Endometrial microvascular endothelial cells (primary cell): Measurements from ENCODE around the gene TMEM263. TPM values are rescaled to one million over a fixed set of nuclear protein-coding genes. Genes with fewer than 3 reads are reported as not detected.

Experiments used
- in situ Hi-C: cut with HindIII; loops from 2 replicates; pipeline ENCODE4 v1.10.0; 2017; ENCODE audit warnings: low sequenced_read_pairs, low pct_unique_long_range_greater_than_20kb; ENCODE audit errors: inconsistent ontology term
- total RNA-seq: library from RNA; depleted of rRNA; stranded (reverse); fragments of >200 nt; gene quantifications from one replicate; pipeline ENCODE4 v1.2.3, GENCODE V29; 2015; ENCODE audit errors: inconsistent ontology term

Gene TMEM263
- 57.8 TPM for total RNA-seq

DNA sequence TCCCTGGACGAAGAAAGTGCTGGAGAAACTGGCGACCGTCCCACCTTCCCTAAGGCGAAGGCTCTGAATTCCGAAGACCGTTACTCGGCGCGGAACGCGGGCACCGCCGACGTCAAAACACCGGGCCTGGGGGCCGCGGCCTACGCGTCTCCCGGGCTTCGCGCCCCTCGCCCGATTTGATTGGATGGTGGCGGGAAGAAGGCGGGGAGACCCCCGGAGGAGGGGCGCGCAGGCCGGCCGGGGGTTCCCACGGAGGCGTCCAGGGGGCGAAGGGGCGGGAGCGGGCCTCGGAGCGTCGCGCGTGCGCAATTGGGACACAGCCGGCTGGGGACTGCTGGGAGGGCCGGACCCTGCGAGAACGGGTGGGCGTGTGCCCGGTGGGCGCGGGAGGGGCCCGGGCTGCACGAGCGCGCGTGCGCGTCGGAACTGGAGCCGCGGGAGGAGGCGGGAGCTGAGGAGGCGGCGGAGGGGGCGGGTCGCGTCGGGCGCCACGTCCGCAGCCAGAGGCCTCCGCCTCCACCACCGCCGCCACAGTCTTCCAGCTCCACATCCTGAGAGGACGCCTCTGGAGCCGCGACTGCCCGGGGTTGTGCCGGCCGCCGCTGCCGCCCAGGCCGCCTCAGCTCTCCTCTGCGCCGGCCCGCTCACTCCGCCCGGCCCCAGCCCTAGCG lies at the start of gene TMEM263:
TSS of gene TMEM263 (plus strand) at position 531 of the 671 bp plus-strand sequence. CDS start 11,210 bp downstream, outside the sequence.
- in situ Hi-C loops = no loop called here

DNA sequence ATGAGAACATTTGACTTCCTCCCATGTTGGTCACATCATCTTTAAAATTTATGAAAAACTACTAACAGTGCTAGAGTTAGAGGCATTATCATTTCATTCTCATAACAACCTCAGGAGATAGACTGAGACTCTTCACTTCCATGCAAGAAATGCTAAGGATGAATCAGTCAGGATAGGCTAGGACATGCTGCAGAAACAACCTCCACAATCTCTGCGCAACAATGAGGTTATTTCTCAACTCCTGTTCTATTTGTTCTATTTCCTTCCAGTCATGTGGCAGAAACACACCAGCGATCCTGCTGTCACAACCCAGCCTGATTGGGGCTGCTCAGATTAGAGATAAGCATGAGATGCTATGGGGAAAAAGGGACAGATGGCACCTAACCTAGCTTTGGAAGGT lies 49.0 kb upstream of the TMEM263 start:
- in situ Hi-C loops = loop anchor here (25.0 kb wide), 1 partner anchor 519 kb away; no protein-coding TSS in a partner anchor

DNA sequence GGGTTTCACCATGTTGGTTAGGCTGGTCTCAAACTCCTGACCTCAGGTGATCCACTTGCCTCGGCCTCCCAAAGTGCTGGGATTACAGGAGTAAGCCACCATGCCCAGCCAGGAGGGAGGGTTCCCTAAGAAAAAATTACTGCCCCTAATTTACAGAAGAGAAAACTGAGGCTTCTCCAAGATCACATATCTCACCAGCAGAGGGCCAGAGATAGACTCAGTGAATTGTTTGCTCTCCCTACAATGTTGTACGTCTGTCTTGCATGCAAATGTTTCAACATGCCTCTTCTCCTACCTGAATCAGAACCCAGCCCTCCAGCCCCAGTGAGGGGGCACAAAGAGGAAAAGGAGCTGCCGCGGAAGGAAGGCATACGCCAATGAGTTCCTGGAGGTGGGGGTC lies 48.3 kb upstream of the TMEM263 start:
- in situ Hi-C loops = loop anchor here (25.0 kb wide), 1 partner anchor 520 kb away; no protein-coding TSS in a partner anchor

DNA sequence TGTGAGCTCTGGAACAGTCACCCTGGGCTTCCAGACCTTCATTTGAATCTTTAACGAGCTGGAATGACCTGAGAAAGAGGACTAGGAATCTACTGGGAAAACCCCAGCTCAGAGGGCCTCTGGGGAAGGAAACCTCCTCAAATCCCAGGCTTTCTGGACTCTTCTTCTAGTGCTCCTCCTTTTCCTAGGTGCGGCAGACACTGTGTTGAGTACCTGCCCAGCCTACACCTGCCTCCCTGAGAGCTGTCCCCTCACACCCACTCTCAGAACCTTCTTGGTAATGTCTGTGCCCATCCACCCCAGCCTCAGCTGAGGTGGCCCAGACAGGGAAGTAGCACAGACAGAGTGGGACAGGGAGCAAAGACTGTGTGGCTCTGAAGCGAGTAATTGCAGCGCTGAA lies 47.9 kb upstream of the TMEM263 start:
- in situ Hi-C loops = loop anchor here (25.0 kb wide), 1 partner anchor 521 kb away; no protein-coding TSS in a partner anchor

DNA sequence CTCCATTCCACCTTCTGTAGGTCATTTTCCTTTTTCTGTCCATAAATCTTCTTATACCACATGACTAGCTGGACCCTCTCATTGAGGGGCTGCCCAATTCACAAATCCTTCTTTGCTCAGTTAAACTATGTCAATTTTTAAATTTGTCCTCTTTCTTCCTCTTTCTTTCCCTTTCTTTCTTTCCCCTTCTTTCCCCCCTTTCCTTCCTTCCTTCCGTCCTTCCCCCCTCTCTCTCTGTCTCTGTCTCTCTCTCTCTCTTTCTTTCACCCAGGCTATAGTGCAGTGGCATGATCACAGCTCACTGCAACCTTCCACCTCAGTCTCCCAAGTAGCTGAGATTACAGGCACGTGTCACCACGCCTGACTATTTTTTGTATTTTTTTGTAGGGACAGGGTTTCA lies 47.1 kb upstream of the TMEM263 start:
- in situ Hi-C loops = loop anchor here (25.0 kb wide), 1 partner anchor 521 kb away; no protein-coding TSS in a partner anchor

DNA sequence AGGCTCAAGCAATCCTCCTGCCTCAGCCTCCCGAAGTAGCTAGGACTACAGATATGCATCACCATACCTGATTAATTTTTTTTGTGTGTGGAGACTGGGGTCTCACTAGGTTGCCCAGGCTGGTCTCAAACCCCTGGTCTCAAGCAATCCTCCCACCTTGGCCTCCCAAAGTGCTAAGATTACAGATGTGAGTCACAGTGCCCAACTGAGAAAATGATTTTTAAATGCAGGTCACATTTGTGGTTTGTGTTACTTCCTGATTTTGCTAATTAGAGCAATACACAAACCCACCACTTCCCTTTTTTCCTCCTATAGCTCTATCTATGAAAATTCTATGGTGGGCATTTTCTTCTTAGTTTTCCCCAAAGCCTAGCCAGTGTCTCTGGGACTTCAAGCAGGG lies 45.5 kb upstream of the TMEM263 start:
- in situ Hi-C loops = loop anchor here (25.0 kb wide), 1 partner anchor 523 kb away; no protein-coding TSS in a partner anchor

DNA sequence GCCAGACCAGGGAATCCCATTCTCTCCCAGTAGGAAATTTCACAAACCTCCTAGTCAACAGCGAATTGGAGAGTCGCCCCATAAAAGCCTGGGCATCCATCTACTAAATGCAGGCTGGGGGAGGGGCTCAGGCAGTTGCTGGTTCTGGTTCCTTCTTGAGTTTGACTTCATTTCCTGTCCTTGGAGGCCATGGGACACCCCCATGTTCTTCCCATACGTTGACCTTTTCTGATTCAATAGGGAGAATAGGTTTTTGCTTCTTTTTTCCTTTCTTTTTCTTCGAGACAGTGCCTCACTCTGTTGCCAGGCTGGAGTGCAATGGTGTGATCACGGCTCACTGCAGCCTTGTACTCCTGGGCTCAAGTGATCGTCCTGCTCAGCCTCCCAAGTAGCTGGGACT lies 44.1 kb upstream of the TMEM263 start:
- in situ Hi-C loops = loop anchor here (25.0 kb wide), 1 partner anchor 524 kb away; no protein-coding TSS in a partner anchor

DNA sequence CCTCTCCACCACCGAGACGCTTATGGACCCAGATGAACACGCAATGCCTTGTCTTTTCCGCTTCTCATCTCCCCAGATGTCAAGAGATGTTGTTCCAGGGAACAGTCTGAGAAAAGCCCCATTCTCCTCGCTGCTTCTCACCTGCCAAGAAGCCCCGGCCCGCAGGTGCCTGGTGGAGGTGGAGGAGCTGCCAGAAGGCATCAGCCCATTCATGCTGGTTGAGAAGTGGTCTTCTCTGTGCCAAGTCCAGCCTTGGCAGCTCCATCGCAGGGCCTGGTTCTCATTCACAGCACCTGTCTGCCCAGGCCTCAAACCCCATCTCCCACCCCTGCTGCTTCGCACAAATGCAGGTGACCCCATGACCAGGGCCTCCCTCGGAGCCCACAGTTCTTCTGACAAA lies 42.3 kb upstream of the TMEM263 start:
- in situ Hi-C loops = loop anchor here (25.0 kb wide), 1 partner anchor 526 kb away; no protein-coding TSS in a partner anchor

DNA sequence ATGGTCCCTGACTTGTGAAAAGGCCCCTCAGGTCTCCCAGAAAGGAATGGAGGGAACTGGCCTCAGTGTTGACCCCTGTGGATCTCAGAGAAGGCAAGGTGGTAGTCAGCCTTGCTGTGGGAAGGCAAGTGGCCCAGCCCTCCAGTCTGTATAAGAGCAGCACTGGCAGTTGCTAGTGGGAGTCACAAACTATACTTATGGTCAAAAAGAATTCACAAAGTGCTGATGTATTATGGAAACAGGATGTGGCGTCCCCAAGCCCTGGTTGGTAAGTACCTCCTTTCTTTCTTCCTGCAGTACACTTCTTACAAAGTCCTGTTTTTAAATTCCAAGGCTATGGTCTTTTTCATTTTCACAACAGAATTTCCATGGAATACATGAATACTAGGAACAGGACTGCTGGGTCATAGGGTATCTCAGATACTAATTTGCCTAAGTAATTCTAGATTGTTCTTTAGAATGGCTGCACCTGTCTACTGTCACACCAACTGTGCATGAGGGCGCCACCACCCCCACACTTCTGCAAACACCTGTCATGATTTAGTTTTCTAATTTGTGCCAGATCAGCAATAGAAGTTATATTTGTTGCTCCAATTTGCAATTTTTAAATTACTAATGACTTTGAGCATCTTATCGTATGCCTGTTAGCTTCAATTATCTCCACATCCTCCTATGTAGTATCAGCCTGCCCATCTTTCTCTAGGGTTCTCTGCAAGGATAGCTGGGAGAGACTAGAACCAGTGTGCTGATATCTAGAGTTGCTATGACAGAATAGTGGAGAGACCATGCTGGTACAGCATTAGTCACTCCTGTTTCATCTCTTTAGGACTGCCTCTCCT lies 40.7 kb upstream of the TMEM263 start:
- in situ Hi-C loops = loop anchor here (25.0 kb wide), 1 partner anchor 528 kb away; no protein-coding TSS in a partner anchor

DNA sequence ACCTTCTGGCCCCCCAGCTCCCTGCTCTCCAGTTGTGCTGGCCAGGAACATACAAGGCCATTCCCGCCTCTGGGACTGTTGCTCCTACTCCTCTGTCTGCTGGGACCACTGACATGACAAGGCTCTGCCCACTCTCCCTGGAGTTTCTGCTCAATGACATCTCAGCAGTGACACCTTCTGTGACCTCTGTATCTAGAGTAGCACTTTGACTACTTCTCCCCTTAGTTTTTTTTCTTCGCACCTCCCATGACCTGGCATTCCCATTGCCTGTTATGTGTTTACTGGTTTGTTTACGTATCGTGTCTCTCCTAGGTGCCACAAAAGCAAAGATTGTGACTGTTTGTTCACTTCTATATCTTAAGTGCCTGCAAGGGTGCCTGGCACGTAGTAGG lies 40.1 kb upstream of the TMEM263 start:
- in situ Hi-C loops = loop anchor here (25.0 kb wide), 1 partner anchor 528 kb away; no protein-coding TSS in a partner anchor

DNA sequence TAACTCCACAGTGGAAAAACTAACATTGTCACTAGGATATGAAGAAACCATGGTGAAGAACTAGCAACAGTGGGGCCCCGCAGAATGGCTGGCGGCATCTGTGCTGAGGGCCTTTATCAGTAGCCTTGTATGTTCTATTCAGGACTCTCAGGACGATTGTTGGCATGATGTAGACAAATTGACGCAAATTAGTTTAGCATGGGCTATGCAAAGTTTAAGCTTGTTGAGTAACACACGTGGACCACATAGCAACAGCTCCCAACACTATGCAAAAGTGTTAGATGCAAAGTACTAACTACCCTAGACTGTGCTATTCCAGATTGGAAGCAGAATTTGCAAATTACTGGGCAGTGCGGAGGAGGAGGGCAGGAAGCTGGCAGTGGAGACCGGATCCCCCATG lies 38.2 kb upstream of the TMEM263 start:
- in situ Hi-C loops = loop anchor here (25.0 kb wide), 1 partner anchor 530 kb away; no protein-coding TSS in a partner anchor

DNA sequence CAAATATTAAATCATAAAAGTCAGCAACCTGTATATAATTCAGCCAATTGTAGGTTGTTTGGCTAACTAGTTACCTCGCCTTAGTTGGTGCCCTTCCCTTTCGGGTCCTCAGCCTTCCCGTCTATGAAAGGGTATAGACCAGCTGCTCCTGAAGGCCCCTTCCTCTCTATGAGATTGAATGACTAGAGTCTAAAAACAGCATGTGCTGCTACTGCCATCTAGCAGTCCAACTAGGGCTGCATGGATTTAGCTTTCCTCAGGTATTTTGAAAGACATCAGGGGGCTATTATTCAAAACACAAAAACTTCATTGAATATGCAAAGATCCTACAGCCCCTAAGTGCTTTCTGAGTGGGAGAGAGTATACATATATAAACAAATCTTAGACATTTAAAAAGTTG lies 37.0 kb upstream of the TMEM263 start:
- in situ Hi-C loops = loop anchor here (25.0 kb wide), 1 partner anchor 531 kb away; no protein-coding TSS in a partner anchor

DNA sequence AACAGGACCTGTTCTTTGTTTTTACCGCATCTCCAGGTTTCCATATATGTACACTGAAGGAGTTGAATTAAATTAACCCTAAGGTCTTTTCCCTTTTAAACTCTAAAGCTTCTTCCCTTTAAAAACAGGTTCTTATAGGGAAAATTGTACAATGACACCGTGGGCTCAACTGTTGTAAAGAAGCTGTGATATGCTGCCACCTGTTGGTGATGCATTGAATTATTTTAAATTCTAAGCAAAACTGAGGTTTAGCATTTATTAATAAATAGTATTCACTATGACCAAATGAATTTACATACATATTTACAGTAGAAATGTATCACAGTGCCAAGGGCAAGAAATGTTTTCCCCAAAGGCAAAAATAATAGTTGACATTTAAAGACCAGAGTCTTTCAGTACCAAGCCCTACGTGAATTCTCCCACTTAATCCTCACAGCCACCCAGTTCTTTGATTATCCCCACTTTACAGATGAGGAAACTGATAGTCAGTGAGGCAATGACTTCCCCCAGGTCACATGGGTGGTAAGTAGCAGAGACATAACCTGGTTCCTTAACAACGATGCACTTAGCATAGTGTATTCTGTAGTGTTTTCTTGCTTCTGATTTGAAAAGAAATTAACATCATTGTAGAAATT lies 35.7 kb upstream of the TMEM263 start:
- in situ Hi-C loops = loop anchor here (25.0 kb wide), 1 partner anchor 533 kb away; no protein-coding TSS in a partner anchor

DNA sequence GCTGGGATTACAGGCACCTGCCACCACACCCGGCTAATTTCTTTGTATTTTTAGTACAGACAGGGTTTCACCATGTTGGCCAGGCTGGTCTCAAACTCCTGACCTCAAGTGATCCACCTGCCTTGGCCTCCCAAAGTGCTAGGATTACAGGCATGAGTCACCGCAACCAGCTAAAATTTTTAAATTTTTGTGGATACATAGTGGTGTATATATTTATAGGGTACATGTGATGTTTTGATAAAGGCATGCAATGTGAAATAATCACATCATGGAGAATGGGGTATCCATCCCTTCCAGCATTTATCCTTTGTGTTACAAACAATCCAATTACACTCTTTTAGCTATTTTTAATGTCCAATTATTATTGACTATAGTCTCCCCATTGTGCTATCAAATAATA lies 33.7 kb upstream of the TMEM263 start:
- in situ Hi-C loops = loop anchor here (25.0 kb wide), 1 partner anchor 535 kb away; no protein-coding TSS in a partner anchor

DNA sequence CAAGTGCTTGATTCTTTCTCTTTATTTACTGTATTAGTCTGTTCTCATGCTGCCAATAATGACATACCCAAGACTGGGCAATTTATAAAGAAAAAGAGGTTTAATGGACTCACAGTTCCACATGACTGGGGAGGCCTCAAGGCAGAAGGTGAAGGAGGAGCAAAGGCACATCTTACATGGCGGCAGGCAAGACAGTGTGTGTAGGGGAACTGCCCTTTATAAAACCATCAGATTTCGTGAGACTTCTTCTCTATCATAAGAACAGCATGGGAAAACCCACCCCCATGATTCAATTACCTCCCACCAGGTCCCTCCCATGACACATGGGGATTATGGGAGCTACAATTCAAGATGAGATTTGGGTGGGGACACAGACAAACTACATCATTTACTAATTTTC lies 32.1 kb upstream of the TMEM263 start:
- in situ Hi-C loops = loop anchor here (25.0 kb wide), 1 partner anchor 536 kb away; no protein-coding TSS in a partner anchor

DNA sequence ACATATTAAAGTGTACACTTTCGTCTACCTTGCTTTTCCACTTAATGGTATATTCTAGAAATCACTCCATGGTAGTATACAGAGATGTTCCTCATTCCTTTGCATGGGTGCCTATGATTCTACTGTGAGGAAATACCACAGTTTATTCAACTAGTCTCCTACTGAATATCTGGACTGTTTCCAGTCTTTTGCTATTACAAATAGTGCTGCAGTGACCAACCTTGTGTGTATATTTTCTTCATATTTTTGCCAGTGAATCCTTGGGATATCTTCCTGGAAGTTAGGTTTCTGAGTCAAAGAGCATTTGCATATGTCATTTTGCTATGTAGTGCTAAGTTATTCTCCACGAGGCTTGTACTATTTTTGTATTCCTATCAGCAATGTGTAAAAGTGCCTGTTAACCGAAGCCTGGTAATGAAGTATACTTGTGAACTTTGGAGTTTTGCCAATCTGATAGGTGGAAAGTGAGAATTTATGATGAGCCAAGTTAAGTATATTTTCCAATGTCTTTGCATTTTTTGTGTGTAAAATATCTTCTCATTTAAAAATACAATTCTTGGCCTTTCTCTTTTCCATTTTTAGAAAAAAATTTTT lies 31.3 kb upstream of the TMEM263 start:
- in situ Hi-C loops = loop anchor here (25.0 kb wide), 1 partner anchor 537 kb away; no protein-coding TSS in a partner anchor

DNA sequence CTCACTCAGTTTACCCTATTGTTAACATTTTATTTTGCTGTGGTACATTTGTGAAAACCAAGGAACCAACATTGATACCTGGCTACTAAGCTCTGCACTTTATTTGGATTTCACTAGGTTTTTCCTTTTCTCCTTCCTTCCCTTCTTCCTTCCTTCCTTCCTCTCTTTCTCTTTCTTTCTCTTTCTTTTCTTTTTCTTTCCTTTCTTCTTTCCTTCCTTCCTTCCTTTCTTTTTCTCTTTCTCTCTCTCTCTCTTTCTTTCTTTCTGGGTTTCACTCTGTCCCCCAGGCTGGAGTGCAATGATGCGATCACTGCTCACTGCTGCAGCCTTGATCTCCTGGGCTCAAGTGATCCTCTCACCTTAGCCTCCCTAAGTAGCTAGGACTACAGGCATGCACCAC lies 29.1 kb upstream of the TMEM263 start:
- in situ Hi-C loops = no loop called here

DNA sequence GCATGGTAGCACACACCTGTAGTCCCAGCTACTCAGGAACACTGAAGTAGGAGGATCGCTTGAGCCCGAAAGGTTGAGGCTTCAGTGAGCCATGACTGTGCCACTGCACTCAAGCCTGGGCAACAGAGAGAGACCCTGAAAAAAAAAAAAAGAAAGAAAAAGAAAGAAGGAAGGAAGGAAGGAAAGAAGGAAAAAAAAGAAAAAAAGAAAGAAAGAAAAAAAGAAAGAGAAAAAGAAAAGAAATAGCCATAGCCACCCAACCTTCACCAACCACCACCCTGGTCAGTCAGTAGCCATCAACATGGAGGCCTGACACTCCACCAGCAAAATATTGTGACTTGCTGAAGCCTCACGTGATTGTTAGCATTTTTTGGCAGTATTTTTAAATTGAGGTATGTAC lies 21.4 kb upstream of the TMEM263 start:
- in situ Hi-C loops = no loop called here
